DND-41 (cell line): ENCODE measurements around the gene DPP7.
A peak's percentile ranks its signal among the peaks of the same experiment; 100 is the strongest.

Experiments used
- ATAC-seq: fragments of 200-7000 bp; cut with Tn5 transposase; 3 replicates; pipeline ENCODE4 v1.9.1; 2021; ENCODE audit warnings: low read depth; ENCODE audit not compliant: insufficient read depth
- DNase-seq: peaks from one replicate; pipeline ENCODE4 v3.0.0-alpha.2; 2020
- H2AFZ ChIP-seq: 2 replicates; pipeline ENCODE4 v1.6.0; 2012; ENCODE audit warnings: low read depth, low read length
- H3K27ac ChIP-seq: 2 replicates; pipeline ENCODE4 v1.5.1; 2012; ENCODE audit warnings: low read length, inconsistent platforms
- H3K27me3 ChIP-seq: fragments of 200-600 bp; sonication (generic); 2 replicates; pipeline ENCODE4 v1.6.0; 2012; ENCODE audit warnings: low read length, mild to moderate bottlenecking, inconsistent platforms; ENCODE audit not compliant: insufficient read depth, poor library complexity
- H3K36me3 ChIP-seq: 2 replicates; pipeline ENCODE4 v1.5.1; 2012; ENCODE audit warnings: low read length, inconsistent platforms; ENCODE audit not compliant: insufficient read depth
- H3K4me1 ChIP-seq: 2 replicates; pipeline ENCODE4 v1.5.1; 2012; ENCODE audit warnings: mild to moderate bottlenecking, low read length; ENCODE audit not compliant: insufficient read depth
- H3K4me2 ChIP-seq: 2 replicates; pipeline ENCODE4 v1.6.0; 2012; ENCODE audit warnings: mild to moderate bottlenecking, moderate library complexity, low read length, inconsistent platforms; ENCODE audit not compliant: insufficient read depth
- H3K4me3 ChIP-seq, 2 experiments: fragments of 200-600 bp in 1 of 2; shearing (Covaris generic) in 1 of 2; 2 replicates each; pipeline ENCODE4 v1.5.1; 2012 to 2016; ENCODE audit warnings: inconsistent platforms in 2 of 2, low read length in 2 of 2, mild to moderate bottlenecking in 2 of 2, low read depth in 1 of 2, moderate library complexity in 1 of 2
- H3K79me2 ChIP-seq: 2 replicates; pipeline ENCODE4 v1.6.0; 2012; ENCODE audit warnings: low read length, inconsistent platforms; ENCODE audit not compliant: insufficient read depth
- H3K9ac ChIP-seq: 2 replicates; pipeline ENCODE4 v1.6.0; 2012; ENCODE audit warnings: low read depth, mild to moderate bottlenecking, inconsistent platforms, low read length, moderate library complexity
- H3K9me3 ChIP-seq: 2 replicates; pipeline ENCODE4 v1.5.1; 2012; ENCODE audit warnings: low read length, moderate library complexity, mild to moderate bottlenecking, inconsistent platforms; ENCODE audit not compliant: insufficient read depth, severe bottlenecking
- H4K20me1 ChIP-seq: 2 replicates; pipeline ENCODE4 v1.6.0; 2012; ENCODE audit warnings: low read length; ENCODE audit not compliant: insufficient read depth
- EZH2 ChIP-seq: IDR thresholded peaks from 3 replicates; pipeline ENCODE4 v1.6.1; 2012; ENCODE audit warnings: borderline replicate concordance, low read depth, mild to moderate bottlenecking, moderate library complexity, low read length, inconsistent platforms; ENCODE audit not compliant: severe bottlenecking
- TF ChIP-seq, protein P1 (sequence below): IDR thresholded peaks from 2 replicates; pipeline ENCODE4 v1.5.1; 2012; ENCODE audit warnings: borderline replicate concordance, low read length, moderate library complexity, mild to moderate bottlenecking; ENCODE audit not compliant: poor library complexity, severe bottlenecking; ENCODE audit errors: extremely low read depth

DPP7 gene

DNA sequence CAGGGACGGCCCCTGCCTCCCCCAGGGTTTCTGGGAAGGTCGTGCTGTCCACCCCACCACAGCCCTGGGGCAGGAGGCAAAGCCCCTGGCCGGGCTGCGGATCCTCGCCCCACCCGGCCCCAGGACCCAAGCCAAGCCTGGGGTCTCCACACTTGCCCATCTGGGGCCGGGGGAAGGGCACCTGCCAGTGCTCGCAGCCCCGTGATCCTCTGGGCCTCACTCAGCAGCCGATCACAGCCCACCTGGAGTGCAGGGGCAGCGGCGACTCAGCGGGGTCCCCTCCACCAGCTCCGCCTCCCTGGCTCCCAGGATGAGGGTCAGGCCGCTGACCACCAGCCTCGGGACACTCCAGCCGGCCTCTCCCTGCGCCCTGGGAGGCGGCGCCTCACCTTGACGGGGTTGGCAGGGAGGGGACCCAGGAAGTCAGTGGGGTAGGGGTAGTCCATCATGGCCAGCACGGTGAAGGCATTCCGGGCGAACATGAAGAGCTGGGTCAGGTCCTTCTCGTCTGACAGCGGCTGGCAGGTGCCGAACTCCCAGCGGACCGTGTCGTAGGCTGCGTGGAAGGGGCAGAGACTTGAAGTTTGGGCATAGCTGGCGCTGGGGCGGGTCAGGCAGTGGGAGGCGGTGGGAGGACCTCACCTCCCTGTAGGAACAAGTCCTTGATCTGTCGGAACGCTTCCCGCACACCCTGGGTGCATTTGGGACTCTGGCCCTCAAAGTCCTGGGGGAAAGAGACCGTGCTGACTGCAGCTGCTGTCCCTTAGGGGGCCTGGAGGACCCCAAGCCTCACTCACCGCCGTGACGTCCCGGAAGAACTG, 1.8 kb downstream of the DPP7 start:
- Histone ChIP-seq H3K36me3 (peaks cover 54% of the 10 kb centered on the region), H3K4me1 (peaks cover 24% of the 10 kb centered on the region), H4K20me1 (0 out of 2 replicates have a peak, but pooled peaks cover 8% of the 10 kb centered on the region), H2AFZ (no peak overlapping the region), H3K27ac (no peak overlapping the region), H3K9ac (0 out of 2 replicates have a peak overlapping the region, but pooled peaks have one; percentile 26), H3K4me2 (peak overlapping the region; percentile 61), H3K27me3 (no peaks in the 10 kb centered on the region), H3K9me3 (no peaks in the 10 kb centered on the region), H3K79me2 (peaks cover 17% of the 10 kb centered on the region), H3K4me3 (peak overlapping the region in 1 of 2 experiments; percentile 53; a peak in 2 of 4 replicates)
- DNase-seq (no peak), ATAC-seq (no peak)
- no peak for TF ChIP-seq EZH2

DNA sequence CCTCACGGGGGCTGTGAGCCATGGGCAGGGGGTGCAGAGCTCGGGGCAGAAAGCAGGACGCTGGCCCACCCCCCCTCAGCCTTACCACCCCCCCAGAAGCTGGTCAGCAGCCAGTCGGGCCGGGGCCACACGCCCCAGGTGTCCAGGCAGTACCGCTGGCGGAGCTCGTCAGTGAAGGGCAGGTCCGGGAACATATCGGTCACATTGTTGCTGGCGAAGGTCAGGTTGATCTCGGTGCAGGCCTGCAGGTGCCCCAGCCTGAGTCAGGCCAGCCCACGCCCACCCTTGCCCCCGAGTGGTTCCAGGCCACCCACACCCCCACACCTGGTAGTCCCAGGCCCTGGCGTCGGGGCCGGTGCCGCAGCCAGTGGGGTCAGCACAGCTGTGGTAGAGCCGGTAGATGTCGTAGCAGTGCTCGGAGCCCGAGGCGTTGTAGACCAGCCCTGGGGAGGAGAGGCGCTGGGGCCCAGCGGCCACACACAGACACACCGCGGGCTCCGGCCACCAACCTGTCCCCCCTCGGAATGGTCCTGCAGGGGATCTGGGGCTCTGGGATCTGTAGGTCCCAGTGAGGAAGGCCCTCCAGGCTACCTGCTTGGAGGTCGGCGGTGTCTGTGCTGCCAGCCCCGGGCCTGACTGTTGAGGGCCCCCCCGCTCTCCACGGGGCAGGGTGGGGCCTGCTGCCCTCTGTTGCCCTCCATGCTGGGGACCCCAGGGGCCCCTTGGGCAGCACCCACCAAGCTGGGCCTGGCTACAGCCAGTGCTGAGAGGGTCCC, 2.6 kb downstream of the DPP7 start:
- Histone ChIP-seq H3K9ac (no peak overlapping the region), H3K9me3 (no peaks in the 10 kb centered on the region), H3K27ac (no peak overlapping the region), H3K36me3 (peaks cover 62% of the 10 kb centered on the region), H2AFZ (no peak overlapping the region), H3K4me3 (no peak overlapping the region), H3K4me2 (no peak overlapping the region), H4K20me1 (0 out of 2 replicates have a peak, but pooled peaks cover 9% of the 10 kb centered on the region), H3K4me1 (peaks cover 24% of the 10 kb centered on the region), H3K79me2 (peaks cover 17% of the 10 kb centered on the region), H3K27me3 (no peaks in the 10 kb centered on the region)
- ATAC-seq (no peak), DNase-seq (no peak)
- TF ChIP-seq, protein P1, sequence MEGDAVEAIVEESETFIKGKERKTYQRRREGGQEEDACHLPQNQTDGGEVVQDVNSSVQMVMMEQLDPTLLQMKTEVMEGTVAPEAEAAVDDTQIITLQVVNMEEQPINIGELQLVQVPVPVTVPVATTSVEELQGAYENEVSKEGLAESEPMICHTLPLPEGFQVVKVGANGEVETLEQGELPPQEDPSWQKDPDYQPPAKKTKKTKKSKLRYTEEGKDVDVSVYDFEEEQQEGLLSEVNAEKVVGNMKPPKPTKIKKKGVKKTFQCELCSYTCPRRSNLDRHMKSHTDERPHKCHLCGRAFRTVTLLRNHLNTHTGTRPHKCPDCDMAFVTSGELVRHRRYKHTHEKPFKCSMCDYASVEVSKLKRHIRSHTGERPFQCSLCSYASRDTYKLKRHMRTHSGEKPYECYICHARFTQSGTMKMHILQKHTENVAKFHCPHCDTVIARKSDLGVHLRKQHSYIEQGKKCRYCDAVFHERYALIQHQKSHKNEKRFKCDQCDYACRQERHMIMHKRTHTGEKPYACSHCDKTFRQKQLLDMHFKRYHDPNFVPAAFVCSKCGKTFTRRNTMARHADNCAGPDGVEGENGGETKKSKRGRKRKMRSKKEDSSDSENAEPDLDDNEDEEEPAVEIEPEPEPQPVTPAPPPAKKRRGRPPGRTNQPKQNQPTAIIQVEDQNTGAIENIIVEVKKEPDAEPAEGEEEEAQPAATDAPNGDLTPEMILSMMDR, result no peak
- no peak for TF ChIP-seq EZH2

DNA sequence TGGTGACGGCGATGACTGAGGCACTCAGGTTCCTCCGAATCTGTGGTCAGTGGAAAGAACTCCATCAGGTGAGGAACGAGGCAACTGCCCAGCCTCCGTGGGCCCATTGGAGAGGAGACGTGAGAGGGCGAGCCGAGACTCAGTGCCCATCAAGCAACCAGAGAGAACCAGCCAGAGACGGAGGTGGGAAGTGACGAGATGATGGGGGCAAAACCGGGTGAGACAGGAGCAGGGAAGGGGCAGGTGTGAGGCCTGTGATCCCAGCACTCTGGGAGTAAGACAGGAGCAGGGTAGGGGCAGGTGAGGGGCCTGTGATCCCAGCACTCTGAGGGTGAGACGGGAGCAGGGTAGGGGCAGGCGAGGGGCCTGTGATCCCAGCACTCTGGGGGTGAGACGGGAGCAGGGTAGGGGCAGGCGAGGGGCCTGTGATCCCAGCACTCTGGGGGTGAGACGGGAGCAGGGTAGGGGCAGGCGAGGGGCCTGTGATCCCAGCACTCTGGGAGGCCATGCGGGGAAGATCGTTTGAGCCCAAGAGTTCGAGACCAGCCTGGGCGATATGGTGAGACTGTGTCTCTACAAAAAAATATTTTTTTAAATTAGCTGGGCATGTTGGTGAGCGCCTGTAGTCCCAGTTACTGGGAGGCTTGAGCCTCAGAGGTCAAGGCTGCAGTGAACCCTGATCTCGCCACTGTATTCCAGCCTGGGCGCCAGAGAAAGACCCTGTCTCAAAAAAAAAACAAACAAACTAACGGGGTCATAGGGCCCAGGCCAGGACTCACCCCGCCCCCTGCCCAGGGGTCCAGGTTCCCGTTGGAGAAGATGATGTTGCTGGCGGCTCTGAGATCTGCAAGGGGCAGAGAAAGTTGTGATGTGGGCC, 3.4 kb downstream of the DPP7 start:
- Histone ChIP-seq H3K79me2 (peaks cover 17% of the 10 kb centered on the region), H3K9ac (no peak overlapping the region), H3K9me3 (no peaks in the 10 kb centered on the region), H3K4me1 (peaks cover 24% of the 10 kb centered on the region), H4K20me1 (peaks cover 12% of the 10 kb centered on the region; the same call in 1 of the 2 replicates), H3K36me3 (peaks cover 69% of the 10 kb centered on the region), H3K4me3 (no peak overlapping the region), H3K27ac (no peak overlapping the region), H3K27me3 (no peaks in the 10 kb centered on the region), H2AFZ (no peak overlapping the region), H3K4me2 (no peak overlapping the region)
- no peak for TF ChIP-seq EZH2
- TF ChIP-seq, protein P1, result no peak
- no peak for ATAC-seq
- DNase-seq, result no peak
